SHP77 (cell line): Measurements from ENCODE around the gene AMBRA1.
A peak's percentile ranks its signal among the peaks of the same experiment; 100 is the strongest.

ENCODE experiments used
- DNase-seq, 2 experiments: peaks; one replicate each; lab custom pipeline; 2025; lab: John Stamatoyannopoulos, UW

AMBRA1 gene, protein sequence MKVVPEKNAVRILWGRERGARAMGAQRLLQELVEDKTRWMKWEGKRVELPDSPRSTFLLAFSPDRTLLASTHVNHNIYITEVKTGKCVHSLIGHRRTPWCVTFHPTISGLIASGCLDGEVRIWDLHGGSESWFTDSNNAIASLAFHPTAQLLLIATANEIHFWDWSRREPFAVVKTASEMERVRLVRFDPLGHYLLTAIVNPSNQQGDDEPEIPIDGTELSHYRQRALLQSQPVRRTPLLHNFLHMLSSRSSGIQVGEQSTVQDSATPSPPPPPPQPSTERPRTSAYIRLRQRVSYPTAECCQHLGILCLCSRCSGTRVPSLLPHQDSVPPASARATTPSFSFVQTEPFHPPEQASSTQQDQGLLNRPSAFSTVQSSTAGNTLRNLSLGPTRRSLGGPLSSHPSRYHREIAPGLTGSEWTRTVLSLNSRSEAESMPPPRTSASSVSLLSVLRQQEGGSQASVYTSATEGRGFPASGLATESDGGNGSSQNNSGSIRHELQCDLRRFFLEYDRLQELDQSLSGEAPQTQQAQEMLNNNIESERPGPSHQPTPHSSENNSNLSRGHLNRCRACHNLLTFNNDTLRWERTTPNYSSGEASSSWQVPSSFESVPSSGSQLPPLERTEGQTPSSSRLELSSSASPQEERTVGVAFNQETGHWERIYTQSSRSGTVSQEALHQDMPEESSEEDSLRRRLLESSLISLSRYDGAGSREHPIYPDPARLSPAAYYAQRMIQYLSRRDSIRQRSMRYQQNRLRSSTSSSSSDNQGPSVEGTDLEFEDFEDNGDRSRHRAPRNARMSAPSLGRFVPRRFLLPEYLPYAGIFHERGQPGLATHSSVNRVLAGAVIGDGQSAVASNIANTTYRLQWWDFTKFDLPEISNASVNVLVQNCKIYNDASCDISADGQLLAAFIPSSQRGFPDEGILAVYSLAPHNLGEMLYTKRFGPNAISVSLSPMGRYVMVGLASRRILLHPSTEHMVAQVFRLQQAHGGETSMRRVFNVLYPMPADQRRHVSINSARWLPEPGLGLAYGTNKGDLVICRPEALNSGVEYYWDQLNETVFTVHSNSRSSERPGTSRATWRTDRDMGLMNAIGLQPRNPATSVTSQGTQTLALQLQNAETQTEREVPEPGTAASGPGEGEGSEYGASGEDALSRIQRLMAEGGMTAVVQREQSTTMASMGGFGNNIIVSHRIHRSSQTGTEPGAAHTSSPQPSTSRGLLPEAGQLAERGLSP (N-terminal part only)

DNA sequence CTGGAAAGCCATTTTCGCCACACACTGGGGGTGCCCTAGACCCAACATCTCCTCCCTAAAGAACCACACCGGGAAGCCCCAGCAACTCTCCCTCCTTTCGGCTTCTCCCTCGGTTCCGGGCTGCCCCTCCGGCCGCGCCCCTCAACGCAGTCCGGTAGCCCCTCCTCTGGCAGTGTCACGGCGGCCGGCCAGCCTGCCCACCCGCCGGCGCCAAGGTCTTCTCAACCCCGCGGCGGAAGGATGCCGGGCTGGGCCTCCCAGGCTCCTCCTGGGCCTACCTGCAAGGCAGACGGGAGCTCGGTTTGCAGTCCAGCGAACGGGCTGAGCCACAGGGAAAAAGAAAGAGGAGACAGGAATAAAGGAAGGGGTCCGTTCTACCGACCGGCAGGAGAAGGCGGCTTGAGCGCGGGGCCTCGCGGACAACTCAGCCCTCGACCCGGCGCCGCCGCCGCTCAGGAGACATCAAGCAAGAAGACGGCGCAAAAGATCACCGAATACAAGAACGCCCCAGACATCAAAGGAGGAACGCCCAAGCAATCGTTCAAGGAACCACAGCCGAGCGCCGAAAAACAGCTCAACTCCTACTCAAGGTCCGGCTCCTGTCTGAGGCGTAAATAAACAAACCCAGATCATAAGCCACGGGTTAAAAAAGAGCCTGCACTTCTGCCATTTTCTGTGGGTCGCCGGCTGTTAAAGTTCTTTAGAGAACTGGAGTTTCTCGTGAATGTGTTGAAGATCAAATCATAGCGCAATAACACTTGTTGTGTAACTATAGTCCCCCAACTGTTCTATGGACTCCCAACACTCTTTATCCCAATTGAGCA lies at the start of gene AMBRA1:
AMBRA1 (minus strand) TSS at position 474 of the 824 bp plus-strand sequence. CDS start 45,643 bp downstream, outside the sequence.
- DNase-seq = peak; percentile 90

GRCh38 chr11:46643531-46643930 lies 49.7 kb upstream of the AMBRA1 start:
- DNase-seq = no peak

- DNase-seq = no peak
Observed at GRCh38 chr11:46642627-46643335, 49.0 kb upstream of the AMBRA1 start.

DNA sequence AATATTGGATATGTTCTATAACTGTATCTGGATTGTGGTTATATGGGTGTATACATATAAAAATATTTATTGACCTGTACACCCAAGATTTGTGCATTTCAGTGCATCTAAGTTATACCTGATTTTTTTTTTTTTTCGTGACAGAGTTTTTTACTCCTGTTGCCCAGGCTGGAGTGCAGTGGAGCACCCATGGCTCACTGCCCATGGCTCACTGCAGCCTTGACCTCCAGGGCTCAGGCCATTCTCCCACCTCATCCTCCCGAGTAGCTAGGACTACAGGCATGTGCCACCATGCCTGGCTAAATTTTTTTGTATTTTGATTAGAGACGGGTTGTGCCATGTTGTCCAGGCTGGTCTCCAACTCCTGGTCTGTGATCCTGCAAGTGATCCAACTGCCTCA lies 47.8 kb upstream of the AMBRA1 start:
- no peak for DNase-seq

DNA sequence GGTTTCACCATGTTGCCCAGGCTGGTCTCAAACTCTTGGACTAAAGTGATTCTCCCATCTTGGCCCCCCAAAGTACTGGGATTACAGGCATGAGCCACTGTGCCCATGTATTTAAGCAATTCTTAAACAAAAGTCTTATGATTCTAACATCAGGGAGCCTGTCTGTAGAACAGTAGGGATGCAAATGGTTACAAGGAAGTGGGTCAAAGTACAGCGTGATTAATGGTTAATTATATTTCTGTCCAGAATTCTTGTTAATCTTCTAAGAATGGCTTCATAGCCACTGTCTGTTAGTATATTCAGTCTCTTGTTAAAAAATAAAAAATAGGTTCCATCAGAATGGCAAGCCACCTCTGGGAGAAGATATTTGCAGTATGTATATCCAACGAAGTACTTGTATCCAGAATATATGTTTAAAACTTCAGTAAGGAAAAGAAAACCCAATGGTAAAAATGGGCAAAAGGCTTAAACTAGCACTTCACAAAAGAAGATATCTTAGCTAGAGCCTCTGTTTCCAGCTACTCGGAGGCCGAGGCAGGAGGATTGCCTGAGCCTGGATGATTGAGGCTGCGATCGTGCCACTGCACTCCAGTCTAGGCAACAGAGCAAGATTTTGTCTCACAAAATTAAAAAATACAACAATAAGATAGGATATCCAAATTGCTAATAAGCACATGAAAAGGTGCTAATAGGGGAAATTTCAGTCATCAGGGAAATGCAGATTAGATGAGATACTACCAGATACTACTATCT lies 46.4 kb upstream of the AMBRA1 start:
- no peak for DNase-seq

DNA sequence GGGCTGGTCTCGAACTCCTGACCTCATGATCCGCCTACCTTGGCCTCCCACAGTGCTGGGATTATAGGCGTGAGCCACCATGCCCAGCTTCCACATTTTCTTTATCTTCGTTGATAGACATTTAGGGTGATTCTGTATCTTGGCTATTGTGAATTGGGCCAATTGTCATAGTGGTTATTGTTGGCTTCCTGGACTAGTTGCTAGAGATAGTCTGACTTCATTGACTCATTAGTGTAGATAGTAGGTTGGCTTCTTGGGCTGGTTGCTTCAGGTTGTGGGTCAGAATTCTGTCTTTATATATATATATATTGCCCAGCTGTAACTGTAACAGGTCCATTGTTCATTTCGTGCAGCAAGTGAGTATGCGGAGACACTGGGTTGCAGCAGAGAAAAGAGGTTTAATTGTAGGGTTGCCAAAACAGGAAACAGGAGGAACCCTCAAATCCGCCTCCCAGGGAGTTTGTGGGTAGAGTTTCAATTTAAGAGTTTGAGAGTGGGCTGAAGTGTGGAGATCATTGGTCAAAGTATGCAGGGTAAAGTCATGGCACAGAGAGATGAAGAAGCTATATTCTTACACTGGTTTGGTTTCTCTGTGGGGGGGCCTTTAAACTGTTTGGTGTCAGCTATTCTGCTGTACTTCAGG lies 45.5 kb upstream of the AMBRA1 start:
- DNase-seq = no peak

DNA sequence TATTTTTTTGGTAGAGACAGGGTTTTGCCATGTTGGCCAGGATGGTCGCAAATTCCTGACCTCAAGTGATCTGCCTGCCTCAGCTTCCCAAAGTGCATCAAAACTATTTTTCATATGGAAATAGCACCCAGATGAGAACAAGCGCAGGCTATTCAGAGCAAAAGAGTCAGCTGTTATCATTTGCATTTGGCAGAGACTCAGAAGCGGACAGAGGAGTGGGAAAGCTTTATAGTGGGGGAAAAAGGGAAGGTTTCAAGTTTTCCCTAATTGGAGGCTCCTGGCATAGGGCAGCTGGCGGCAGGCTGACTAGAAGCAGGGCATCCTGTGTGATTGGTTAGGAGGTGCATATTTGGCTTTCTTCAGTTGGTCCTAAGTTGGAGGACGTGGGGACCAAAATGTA lies 43.7 kb upstream of the AMBRA1 start:
- DNase-seq = no peak

DNA sequence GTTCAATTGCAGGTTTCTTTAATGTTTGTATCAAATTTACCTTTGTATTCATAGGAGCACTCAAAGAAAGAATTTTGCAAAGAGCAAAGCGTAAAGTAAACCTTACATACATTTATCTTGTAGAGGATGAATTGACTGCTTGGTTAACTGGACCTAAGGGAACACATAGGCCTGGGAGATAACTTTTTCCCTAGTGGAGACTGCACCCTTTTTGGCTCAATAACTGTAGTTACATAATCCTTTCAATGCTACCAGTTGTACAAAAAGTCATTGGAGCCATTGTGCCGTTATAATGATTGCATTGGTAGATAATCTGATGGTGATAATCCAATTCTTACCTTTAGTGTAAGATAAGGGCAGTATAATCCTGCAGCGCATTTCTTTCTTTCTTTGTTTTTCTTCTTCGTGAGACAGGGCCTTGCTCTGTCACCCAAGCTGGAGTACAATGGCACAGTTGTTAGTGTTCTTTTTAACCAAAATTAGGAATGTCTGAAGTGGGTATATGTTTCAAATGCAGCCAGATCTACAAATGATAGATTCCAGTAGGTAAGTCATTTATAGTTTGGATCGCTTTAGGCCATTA lies 41.8 kb upstream of the AMBRA1 start:
- no peak for DNase-seq

- no peak for DNase-seq
Observed at GRCh38 chr11:46633291-46634217, 39.7 kb upstream of the AMBRA1 start.

DNA sequence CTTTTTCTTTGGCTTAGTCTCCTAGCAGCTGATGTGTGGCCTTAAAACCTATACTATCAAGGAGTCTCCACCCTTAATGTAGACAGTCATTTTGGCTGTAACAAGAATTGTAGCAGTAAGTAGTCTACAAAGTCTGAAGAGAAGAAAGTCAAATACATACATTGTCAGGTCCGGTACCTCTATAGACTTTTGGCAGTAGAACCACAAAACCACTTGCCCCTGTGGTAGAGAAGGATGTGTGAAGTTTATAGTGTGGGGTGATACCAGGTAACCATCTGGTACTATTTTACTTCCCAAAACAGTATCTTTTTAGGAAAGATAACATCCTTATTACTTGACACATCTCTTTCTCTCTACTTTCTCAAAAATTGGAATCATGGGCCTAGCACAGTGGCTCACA lies 38.7 kb upstream of the AMBRA1 start:
- no peak for DNase-seq

DNA sequence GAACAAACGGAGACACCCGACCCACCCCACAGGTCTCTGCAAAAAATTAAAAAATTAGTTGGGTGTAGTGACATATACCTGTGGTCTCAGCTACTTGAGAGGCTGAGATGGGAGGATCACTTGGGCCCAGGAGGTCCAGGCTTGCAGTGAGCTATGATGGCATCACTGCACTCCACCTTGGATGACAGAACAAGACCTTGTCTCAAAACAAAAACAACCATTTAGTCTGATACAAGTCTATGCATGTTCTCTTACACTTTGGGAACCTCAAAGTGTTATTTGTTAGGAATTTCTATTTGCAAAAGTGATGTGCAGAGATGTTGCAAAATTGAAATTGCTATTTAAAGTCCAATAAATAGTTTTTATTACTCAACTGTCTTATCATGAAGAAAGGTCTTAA lies 37.9 kb upstream of the AMBRA1 start:
- no peak for DNase-seq

GRCh38 chr11:46630237-46630636 lies 36.4 kb upstream of the AMBRA1 start:
- DNase-seq = no peak

- no peak for DNase-seq
Observed at GRCh38 chr11:46628961-46629360, 35.1 kb upstream of the AMBRA1 start.

DNA sequence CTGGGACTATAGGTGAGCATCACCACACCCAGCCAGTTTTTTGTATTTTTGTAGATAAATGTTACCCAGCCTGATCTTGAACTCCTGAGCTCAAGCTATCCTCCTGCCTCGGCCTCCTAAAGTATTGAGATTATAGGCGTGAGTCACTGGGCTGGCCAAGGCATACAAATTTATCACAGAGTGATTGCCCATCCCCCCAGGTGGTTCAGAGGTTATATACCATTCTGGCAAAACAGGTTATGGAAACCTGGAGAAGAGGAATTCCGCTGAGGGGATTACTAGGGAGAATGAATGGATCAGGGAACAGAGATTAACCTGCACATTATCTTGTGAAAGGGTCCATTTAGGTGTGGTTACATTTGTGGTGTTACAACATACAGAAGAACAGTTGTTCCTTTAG lies 31.6 kb upstream of the AMBRA1 start:
- no peak for DNase-seq

GRCh38 chr11:46618837-46619236 lies 25.0 kb upstream of the AMBRA1 start:
- no peak for DNase-seq

- DNase-seq = no peak
Observed at GRCh38 chr11:46617972-46618314, 24.1 kb upstream of the AMBRA1 start.

GRCh38 chr11:46617134-46617971 lies 23.5 kb upstream of the AMBRA1 start, which contains the start of the genes ATG13 and HARBI1:
ATG13 (plus strand) TSS chr11:46617553; CDS start chr11:46644292, 26,739 bp downstream.
HARBI1 (minus strand) TSS chr11:46617227; CDS start chr11:46616237, 990 bp downstream.
- DNase-seq = peak; percentile 75 to 77
